Osteoblast (primary cell): ENCODE data around the gene ATP7A. TPM values are rescaled to one million over a fixed set of nuclear protein-coding genes. Genes with fewer than 3 reads are reported as not detected.
"Not testable (repeated sequence)": the region's sequence is repeated elsewhere in the genome, so short reads cannot be mapped to it uniquely, and the experiment has no call there.

Experiments used
- DNase-seq: peaks from one replicate; pipeline ENCODE4 v3.0.0; 2011; ENCODE audit warnings: low spot score, mixed read lengths; ENCODE audit not compliant: insufficient read length; ENCODE audit errors: missing footprints
- H2AFZ ChIP-seq: 2 replicates; pipeline ENCODE4 v1.6.0; 2011; ENCODE audit warnings: mild to moderate bottlenecking, low read length
- H3K27ac ChIP-seq: 2 replicates; pipeline ENCODE4 v1.5.1; 2011; ENCODE audit warnings: mild to moderate bottlenecking, low read depth, low read length, moderate library complexity
- H3K27me3 ChIP-seq: 2 replicates; pipeline ENCODE4 v1.6.0; 2012; ENCODE audit warnings: mild to moderate bottlenecking, control low read depth, inconsistent platforms, low read length, moderate library complexity; ENCODE audit not compliant: insufficient read depth
- H3K36me3 ChIP-seq: 2 replicates; pipeline ENCODE4 v1.5.1; 2011; ENCODE audit warnings: mild to moderate bottlenecking, low read length, control low read depth, moderate library complexity; ENCODE audit not compliant: insufficient read depth
- H3K4me1 ChIP-seq: 2 replicates; pipeline ENCODE4 v1.5.1; 2011; ENCODE audit warnings: mild to moderate bottlenecking, low read length, control low read depth, moderate library complexity; ENCODE audit not compliant: insufficient read depth
- H3K4me2 ChIP-seq: 2 replicates; pipeline ENCODE4 v1.6.0; 2011; ENCODE audit warnings: mild to moderate bottlenecking, low read length; ENCODE audit not compliant: insufficient read depth
- H3K4me3 ChIP-seq: fragments of 200-600 bp; sonication (generic); 3 replicates; pipeline ENCODE4 v1.5.1; 2012; ENCODE audit warnings: mild to moderate bottlenecking, low read length, inconsistent platforms; ENCODE audit not compliant: insufficient read depth
- H3K79me2 ChIP-seq: 2 replicates; pipeline ENCODE4 v1.6.0; 2012; ENCODE audit warnings: mild to moderate bottlenecking, low read length, control low read depth, inconsistent platforms; ENCODE audit not compliant: insufficient read depth
- H3K9me3 ChIP-seq: 2 replicates; pipeline ENCODE4 v1.5.1; 2011; ENCODE audit warnings: low read depth, low read length, control low read depth
- H4K20me1 ChIP-seq: 2 replicates; pipeline ENCODE4 v1.6.0; 2012; ENCODE audit warnings: mild to moderate bottlenecking, low read length, control low read depth; ENCODE audit not compliant: insufficient read depth
- CTCF ChIP-seq: IDR thresholded peaks from 2 replicates; pipeline ENCODE4 v1.5.1; 2011; ENCODE audit warnings: mild to moderate bottlenecking, low read depth, low read length, moderate library complexity; ENCODE audit errors: extremely low read depth
- total RNA-seq: library from RNA; depleted of rRNA; stranded (reverse); fragments of >200 nt; gene quantifications from 2 replicates; pipeline ENCODE4 v1.2.3, GENCODE V29; 2012

Gene ATP7A
- total RNA-seq, 1 donor: 16.6 TPM

DNA sequence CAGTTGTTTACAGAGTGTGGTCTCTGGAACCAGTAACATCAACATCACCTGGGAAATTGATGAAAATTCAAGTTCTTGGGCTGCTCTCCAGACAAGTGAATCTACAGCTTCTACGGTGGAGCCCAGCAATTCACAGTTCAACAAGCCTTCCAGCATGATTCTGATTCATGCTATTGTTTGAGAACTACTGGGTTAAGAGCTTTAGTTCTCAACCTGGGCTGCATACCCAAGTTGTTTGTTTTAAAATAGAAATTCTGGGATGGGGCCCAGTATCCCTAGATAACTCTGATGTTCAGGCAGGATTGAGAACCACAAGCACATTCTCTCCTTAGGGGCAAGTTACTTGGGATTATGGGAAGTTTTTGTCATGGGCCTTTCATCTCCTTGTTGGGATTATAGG, 155.6 kb downstream of the ATP7A start:
- H3K4me2 ChIP-seq: no peak overlapping the region
- no peaks in the 10 kb centered on the region for H3K79me2 ChIP-seq
- H3K4me1 ChIP-seq: no peaks in the 10 kb centered on the region
- TF ChIP-seq CTCF: no peak
- no peak overlapping the region for H3K27ac ChIP-seq
- peaks cover 3% of the 10 kb centered on the region for H3K9me3 ChIP-seq
- no peaks in the 10 kb centered on the region for H4K20me1 ChIP-seq
- H3K36me3 ChIP-seq: no peaks in the 10 kb centered on the region
- DNase-seq: no peak
- no peak overlapping the region for H2AFZ ChIP-seq
- no peak overlapping the region for H3K4me3 ChIP-seq
- H3K27me3 ChIP-seq: no peaks in the 10 kb centered on the region

DNA sequence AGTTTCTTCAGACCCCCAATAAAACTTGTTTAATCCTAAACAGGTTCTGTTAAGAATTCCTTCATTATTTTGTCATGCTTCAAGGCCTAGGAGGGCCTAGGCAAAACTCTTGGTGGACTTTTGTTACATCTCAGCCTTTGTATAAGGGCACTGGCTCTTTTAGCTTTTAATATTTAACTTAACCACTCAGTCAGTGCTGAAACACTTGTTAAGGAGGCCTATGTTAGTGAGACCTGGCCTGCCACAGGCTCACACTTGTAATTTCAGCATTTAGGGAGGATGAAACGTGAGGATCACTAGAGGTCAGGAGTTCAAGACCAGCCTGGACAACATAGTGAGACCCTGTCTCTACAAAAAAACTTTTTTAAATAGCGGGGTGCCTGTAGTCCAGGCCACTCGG, 160.8 kb downstream of the ATP7A start:
- H3K27ac ChIP-seq: no peak overlapping the region
- no peaks in the 10 kb centered on the region for H4K20me1 ChIP-seq
- H3K4me2 ChIP-seq: no peak overlapping the region
- no peaks in the 10 kb centered on the region for H3K27me3 ChIP-seq
- no peak for TF ChIP-seq CTCF
- H3K36me3 ChIP-seq: no peaks in the 10 kb centered on the region
- H2AFZ ChIP-seq: no peak overlapping the region
- peaks cover 3% of the 10 kb centered on the region for H3K9me3 ChIP-seq
- no peaks in the 10 kb centered on the region for H3K4me1 ChIP-seq
- no peaks in the 10 kb centered on the region for H3K79me2 ChIP-seq
- no peak for DNase-seq
- no peak overlapping the region for H3K4me3 ChIP-seq

DNA sequence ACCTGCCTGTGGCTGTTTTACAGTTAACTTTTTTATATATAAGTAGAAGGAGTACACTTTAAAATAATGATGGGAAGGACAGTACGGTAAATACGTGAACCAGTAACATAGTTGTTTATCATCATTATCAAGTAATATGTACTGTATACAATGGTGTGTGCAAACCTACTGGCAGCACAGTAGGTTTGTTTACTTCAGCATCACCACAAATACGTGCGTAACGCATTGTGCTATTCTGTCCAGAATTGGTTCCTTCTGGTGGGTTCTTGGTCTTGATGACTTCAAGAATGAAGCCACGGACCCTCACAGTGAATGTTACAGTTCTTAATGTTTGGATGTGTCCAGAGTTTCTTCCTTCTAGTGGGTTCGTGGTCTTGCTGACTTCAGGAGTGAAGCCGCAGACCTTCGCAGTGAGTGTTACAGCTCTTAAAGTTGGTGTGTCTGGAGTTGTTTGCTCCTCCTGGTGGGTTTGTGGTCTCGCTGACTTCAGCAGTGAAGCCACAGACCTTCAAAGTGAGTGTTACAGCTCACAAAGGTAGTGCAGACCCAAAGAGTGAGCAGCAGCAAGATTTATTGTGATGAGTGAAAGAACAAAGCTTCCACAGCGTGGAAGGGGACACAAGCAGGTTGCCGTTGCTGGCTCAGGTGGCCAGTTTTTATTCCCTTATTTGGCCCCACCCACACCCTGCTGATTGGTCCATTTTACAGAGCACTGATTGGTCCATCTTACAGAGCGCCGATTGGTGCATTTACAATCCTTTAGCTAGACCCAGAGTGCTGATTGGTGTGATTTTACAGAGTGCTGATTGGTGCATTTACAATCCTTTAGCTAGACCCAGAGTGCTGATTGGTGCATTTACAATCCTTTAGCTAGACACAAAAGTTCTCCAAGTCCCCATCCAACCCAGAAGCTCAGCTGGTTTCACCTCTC, 162.9 kb downstream of the ATP7A start:
- H3K4me2 ChIP-seq, DNase-seq, H2AFZ ChIP-seq, H3K27ac ChIP-seq, H3K4me3 ChIP-seq, H3K27me3 ChIP-seq, H3K4me1 ChIP-seq, H3K36me3 ChIP-seq, H3K79me2 ChIP-seq, H4K20me1 ChIP-seq, H3K9me3 ChIP-seq: not testable (repeated sequence)

DNA sequence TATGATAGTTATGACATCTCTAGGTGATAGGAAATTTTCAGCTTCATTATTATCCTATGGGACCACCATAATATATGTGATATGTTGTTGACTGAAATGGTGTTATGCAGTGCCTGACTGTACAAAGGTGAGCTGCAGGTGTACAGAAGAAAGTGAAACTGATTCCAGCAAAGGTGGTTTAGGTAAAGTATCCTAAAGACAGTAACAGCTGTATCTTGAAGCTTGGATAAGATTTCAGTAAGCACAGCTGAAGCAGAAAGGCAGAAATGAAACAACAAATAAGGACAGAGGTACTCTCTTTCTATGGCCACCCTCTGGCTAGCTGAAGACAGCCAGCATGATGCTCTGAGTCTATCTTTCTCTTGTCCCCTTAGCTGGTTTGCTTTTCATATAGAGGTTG, 163.6 kb downstream of the ATP7A start:
- Histone ChIP-seq H3K9me3 (peaks cover 1% of the 10 kb centered on the region), H3K4me3 (no peak overlapping the region), H3K27ac (no peak overlapping the region), H4K20me1 (no peaks in the 10 kb centered on the region), H3K27me3 (no peaks in the 10 kb centered on the region), H3K36me3 (no peaks in the 10 kb centered on the region), H3K79me2 (no peaks in the 10 kb centered on the region), H3K4me1 (no peaks in the 10 kb centered on the region), H2AFZ (no peak overlapping the region), H3K4me2 (no peak overlapping the region)
- no peak for DNase-seq
- no peak for TF ChIP-seq CTCF
